Stimulated activated CD4-positive, alpha-beta T cell treated with anti-CD3 and anti-CD28 coated beads, TNF-alpha, amount 100 ng/mL, for 1 hour (primary cell): ENCODE data around the gene LYZ.
"Not testable (repeated sequence)": the region's sequence is repeated elsewhere in the genome, so short reads cannot be mapped to it uniquely, and the experiment has no call there.

Experiments used
- DNase-seq, 3 donors: peaks; one replicate each; pipeline ENCODE4 v3.0.0-alpha.2; 2020; ENCODE audit warnings: low read depth in 3 of 3, low spot score in 1 of 3

Gene LYZ

DNA sequence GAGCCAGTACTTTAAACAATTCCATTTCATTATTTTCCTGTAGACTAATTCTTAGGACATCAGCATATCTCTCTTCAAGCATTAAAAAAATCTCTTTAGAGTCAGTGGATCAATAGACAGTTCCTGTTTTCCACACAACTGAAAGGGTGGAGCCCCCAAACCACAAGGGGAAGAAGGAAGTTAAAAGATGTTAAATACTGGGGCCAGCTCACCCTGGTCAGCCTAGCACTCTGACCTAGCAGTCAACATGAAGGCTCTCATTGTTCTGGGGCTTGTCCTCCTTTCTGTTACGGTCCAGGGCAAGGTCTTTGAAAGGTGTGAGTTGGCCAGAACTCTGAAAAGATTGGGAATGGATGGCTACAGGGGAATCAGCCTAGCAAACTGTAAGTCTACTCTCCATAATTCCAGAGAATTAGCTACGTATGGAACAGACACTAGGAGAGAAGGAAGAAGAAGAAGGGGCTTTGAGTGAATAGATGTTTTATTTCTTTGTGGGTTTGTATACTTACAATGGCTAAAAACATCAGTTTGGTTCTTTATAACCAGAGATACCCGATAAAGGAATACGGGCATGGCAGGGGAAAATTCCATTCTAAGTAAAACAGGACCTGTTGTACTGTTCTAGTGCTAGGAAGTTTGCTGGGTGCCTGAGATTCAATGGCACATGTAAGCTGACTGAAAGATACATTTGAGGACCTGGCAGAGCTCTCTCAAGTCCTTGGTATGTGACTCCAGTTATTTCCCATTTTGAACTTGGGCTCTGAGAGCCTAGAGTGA, at the start of gene LYZ:
Gene LYZ (plus strand): TSS at position 220 of the 777 bp plus-strand sequence. CDS start 28 bp downstream, at position 248.
- DNase-seq = no peak

GRCh38 chr12:69298947-69299346, 49.2 kb upstream of the LYZ start:
- no peak for DNase-seq

GRCh38 chr12:69304284-69304683, 43.9 kb upstream of the LYZ start:
- no peak for DNase-seq

- DNase-seq = no peak
These were observed 38.7 kb upstream of the LYZ start for GRCh38 chr12:69309461-69309860.

DNA sequence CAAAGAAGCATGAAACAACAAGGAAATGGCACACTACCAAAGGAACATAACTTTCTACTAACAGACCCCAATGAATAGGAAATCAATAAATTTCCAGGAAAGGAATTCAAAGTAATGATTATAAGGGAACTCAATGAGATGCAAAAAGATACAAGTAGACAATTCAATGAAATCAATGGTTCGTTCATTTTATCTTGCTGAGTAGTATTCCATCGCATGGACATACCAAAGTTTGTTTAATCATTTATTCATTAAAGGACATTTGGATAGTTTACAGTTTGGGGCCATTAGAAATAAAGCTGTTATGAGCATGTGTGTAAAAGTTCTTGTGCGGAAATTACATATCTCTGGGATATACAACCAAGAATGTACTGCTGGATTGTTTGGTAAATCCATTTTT, 35.0 kb upstream of the LYZ start:
- no peak for DNase-seq

GRCh38 chr12:69316784-69317183, 31.4 kb upstream of the LYZ start:
- not testable (repeated sequence) for DNase-seq

GRCh38 chr12:69317233-69317632, 30.9 kb upstream of the LYZ start:
- not testable (repeated sequence) for DNase-seq

DNA sequence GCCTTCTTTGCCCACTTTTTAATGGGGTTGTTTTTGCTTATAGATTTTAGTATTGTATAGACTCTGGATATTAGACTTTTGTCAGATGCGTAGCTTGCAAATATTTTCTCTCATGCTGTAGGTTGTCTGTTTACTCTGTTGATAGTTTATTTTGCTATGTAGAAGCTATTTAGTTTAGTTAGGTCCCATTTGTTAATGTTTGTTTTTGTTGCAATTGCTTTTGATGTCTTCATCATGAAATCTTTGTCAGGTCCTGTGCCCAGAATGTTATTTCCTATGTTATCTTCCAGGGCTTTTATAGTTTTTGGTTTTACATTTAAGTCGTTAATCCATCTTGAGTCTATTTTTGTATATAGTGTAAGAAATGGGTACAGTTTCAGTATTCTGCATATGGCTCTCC, 30.0 kb upstream of the LYZ start:
- no peak for DNase-seq

GRCh38 chr12:69321351-69321750, 26.8 kb upstream of the LYZ start:
- no peak for DNase-seq

DNA sequence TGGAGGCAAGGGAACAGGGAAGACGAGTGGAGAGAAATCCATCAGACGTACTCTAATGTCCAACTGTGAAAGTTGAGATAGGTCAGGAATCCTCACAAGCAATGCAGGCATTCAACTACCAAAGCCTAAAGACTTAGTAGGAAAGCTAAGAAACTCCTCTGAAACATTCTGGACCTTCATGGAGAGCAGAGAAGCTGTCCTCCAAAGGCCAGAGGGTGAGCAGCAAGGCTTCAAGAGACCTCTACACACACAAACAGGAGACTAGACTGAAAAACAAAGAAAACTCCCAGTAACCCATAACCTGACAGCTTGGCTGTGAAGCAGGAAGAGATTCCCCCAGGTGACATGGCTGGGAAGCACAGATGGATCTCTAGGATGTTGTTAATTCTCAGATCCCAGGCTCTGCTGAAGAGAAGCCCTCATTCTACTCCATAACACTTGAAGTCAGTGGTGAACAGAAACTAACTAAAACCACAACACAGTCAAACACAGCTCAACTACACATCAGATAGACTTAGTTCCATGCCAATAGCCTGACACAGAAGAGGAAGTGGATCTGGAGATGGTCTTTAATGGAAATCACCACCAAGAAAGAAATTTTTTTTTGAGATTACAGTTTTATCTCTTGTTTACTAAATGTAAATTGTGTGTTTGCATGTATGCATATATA, 23.2 kb upstream of the LYZ start:
- no peak for DNase-seq

DNA sequence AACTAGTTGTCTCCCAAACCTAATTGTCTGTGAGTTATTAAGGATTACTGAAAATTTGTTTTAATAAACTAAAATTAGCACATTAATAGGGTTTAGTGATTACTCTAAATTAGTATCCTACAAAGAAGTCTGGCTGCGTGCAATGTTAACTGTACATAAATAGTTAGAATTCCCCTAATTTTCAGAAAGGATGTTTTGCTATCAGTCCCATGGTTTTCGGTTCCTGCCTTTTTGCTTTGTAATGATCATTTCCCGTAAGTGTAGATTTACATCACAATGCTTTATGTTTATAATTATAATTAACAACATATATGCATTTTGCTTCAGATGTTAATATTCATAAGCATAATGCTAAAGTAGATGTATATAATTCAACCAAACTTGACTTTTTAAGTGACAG, 19.8 kb upstream of the LYZ start:
- no peak for DNase-seq

DNA sequence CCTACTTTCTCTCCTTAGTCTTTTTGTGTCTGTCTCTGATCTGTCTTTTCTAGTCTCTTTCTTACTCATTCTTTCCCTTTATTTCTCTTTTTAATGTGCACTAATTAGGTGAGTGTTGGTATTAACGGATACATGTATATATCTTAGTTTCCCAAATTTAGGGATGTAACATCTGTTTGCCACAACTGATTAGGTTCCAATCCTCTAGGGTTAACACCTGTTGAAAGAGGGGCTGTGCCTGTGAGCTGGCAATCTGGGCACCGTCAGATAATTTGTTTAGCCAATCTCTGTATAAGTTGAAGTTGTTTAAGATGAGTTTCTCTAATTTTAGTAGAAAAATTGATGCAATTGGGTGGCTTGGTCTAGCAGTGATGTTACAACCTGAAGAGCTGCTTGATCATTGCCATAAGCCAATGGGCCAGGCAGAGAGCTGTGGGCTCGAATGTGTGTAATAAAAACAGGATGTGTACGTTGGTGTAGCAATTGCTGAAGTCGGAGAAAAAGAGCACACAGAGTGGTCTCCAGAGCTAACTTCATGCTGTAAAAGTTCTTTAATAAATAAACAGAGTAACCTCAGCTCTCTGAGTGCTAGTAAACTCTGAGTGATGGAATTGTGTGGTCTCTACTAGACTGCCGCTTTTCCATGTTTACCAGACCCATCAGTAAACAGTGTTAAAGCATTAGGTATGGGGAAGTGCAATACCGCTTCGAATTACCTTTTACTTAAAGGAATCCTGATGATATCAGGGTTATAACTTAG, 18.3 kb upstream of the LYZ start:
- peak in 1 of 3 donors; percentile 12 for DNase-seq

GRCh38 chr12:69330475-69331473, 17.4 kb upstream of the LYZ start:
- DNase-seq = peak; percentile 17 to 28 (median 25)

DNA sequence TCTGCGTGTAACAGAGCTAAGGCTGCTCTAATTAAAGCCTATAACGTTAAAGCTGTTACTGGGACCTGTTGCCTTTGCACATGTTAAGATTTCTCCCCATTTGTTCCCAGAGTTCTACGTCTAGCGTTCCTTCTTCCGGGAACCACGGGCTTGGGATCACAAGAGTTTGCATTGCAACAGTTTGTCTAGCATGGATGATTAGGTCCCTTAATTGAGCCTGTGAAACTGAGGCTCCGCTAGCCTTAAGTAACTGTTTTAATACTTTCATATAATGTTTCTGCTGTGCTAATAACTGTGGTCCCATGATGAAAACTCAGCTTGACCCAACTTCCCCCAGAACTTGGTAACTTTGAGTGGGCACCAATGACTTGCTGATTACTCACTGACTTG, 16.7 kb upstream of the LYZ start:
- DNase-seq = no peak

GRCh38 chr12:69331909-69332684, 16.1 kb upstream of the LYZ start:
- no peak for DNase-seq

DNA sequence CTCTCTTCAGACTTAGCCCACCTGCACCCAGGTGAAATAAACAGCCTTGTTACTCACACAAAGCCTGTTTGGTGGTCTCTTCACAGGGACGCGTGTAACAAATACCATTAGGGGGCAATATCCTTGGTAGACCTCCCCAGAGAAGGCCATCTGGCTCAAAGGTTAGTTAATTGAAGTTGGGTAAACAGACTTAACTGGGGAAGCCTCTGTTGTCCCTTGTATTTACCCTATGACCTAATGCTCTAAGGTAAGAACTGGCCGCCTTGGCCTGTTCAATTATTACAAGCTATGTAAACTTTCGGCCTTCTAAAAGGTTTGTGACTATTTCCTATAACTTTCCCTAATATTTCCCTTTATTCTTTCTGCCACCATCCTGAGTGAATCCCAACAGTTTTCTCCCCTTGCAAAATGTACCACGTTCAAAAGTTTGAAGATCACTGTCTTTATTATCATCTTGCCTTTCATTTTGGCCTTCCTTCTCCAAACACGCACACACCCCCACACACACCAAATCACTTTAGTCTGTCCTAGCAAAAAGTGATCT, 15.3 kb upstream of the LYZ start:
- no peak for DNase-seq

- no peak for DNase-seq
These were observed 14.0 kb upstream of the LYZ start for GRCh38 chr12:69334158-69334557.

- DNase-seq = no peak
These were observed 10.7 kb upstream of the LYZ start for GRCh38 chr12:69337311-69338090.
